HepG2 (cell line): ENCODE data around the gene CDC123. TPM values are rescaled to one million over a fixed set of nuclear protein-coding genes. Genes with fewer than 3 reads are reported as not detected.

Source experiments
- HOMEZ ChIP-seq: IDR thresholded peaks from 2 replicates; pipeline ENCODE4 v1.6.1; 2016; ENCODE audit warnings: low read depth
- HOXA3 ChIP-seq: sonication (generic); formaldehyde crosslinking; IDR thresholded peaks from 2 replicates; pipeline ENCODE4 v1.5.0; 2020; ENCODE audit warnings: missing genetic modification reagents
- KDM1A ChIP-seq: IDR thresholded peaks from 2 replicates; pipeline ENCODE4 v1.6.1; 2016; ENCODE audit warnings: missing compliant biosample characterization
- MED1 ChIP-seq: sonication (generic); formaldehyde crosslinking; IDR thresholded peaks from 2 replicates; pipeline ENCODE4 v1.4.0; 2020; ENCODE audit warnings: missing genetic modification reagents
- MXD4 ChIP-seq: IDR thresholded peaks from 2 replicates; pipeline ENCODE4 v1.6.1; 2016; ENCODE audit warnings: mild to moderate bottlenecking, missing biosample characterization, missing genetic modification reagents
- NCOR1 ChIP-seq: fragments of 200-600 bp; sonication (generic); IDR thresholded peaks from 2 replicates; pipeline ENCODE4 v1.7.0; 2017; ENCODE audit warnings: antibody characterized with exemption, low read length, borderline replicate concordance
- NFE2L2 ChIP-seq: fragments of 150-350 bp; IDR thresholded peaks from 2 replicates; pipeline ENCODE4 v1.6.1; 2014; ENCODE audit warnings: low read length
- POGZ ChIP-seq: sonication (generic); formaldehyde crosslinking; IDR thresholded peaks from 2 replicates; pipeline ENCODE4 v1.4.0; 2020; ENCODE audit warnings: mild to moderate bottlenecking, missing genetic modification reagents
- REL ChIP-seq: sonication (generic); formaldehyde crosslinking; conservative IDR thresholded peaks from 2 replicates; pipeline ENCODE4 v1.8.0; 2022; ENCODE audit warnings: mild to moderate bottlenecking, missing genetic modification reagents, moderate library complexity
- RXRB ChIP-seq: IDR thresholded peaks from 2 replicates; pipeline ENCODE4 v1.6.1; 2016; ENCODE audit warnings: borderline replicate concordance, missing genetic modification reagents, missing compliant biosample characterization
- TCF7L2 ChIP-seq: IDR thresholded peaks from 2 replicates; pipeline ENCODE4 v1.6.1; 2011; ENCODE audit warnings: mild to moderate bottlenecking, low read depth, low read length, moderate library complexity
- ZBTB14 ChIP-seq: sonication (generic); formaldehyde crosslinking; IDR thresholded peaks from 2 replicates; pipeline ENCODE4 v1.4.0; 2020; ENCODE audit warnings: missing genetic modification reagents
- ZBTB34 ChIP-seq: sonication (generic); formaldehyde crosslinking; IDR thresholded peaks from 2 replicates; pipeline ENCODE4 v1.8.0; 2022; ENCODE audit warnings: mild to moderate bottlenecking, missing genetic modification reagents
- ZMYM2 ChIP-seq: sonication (generic); formaldehyde crosslinking; IDR thresholded peaks from 2 replicates; pipeline ENCODE4 v1.8.0; 2022; ENCODE audit warnings: mild to moderate bottlenecking, missing genetic modification reagents
- ZMYM3 ChIP-seq: sonication (generic); formaldehyde crosslinking; IDR thresholded peaks from 2 replicates; pipeline ENCODE4 v1.5.1; 2020; ENCODE audit warnings: mild to moderate bottlenecking, missing genetic modification reagents
- ZNF101 ChIP-seq: sonication (generic); formaldehyde crosslinking; IDR thresholded peaks from 2 replicates; pipeline ENCODE4 v1.4.0; 2020; ENCODE audit warnings: mild to moderate bottlenecking, low read depth, missing genetic modification reagents, borderline replicate concordance
- ZNF275 ChIP-seq: sonication (generic); formaldehyde crosslinking; IDR thresholded peaks from 2 replicates; pipeline ENCODE4 v1.8.0; 2022; ENCODE audit warnings: missing genetic modification reagents, mild to moderate bottlenecking, inconsistent platforms, borderline replicate concordance
- ZNF574 ChIP-seq: sonication (generic); formaldehyde crosslinking; IDR thresholded peaks from 2 replicates; pipeline ENCODE4 v1.4.0; 2020; ENCODE audit warnings: missing genetic modification reagents
- ZNF766 ChIP-seq: sonication (generic); formaldehyde crosslinking; IDR thresholded peaks from 2 replicates; pipeline ENCODE4 v1.5.0; 2020; ENCODE audit warnings: missing genetic modification reagents, borderline replicate concordance
- ZNF780A ChIP-seq: sonication (generic); formaldehyde crosslinking; IDR thresholded peaks from 2 replicates; pipeline ENCODE4 v1.8.0; 2022; ENCODE audit warnings: mild to moderate bottlenecking, missing genetic modification reagents, moderate library complexity
- ZSCAN29 ChIP-seq: sonication (generic); formaldehyde crosslinking; conservative IDR thresholded peaks from 2 replicates; pipeline ENCODE4 v1.4.0; 2020; ENCODE audit warnings: mild to moderate bottlenecking, missing genetic modification reagents
- polyA plus RNA-seq, 8 experiments: library from polyadenylated mRNA; depleted of rRNA in 3 of 8; stranded (reverse) in 7 of 8; unstranded in 1 of 8; fragments of >200 nt; fragmentation: Illumina TruSeq in 4 of 8; extraction: Trizol in 4 of 8; gene quantifications; 2 replicates each; pipeline versions ENCODE4 v1.2.1 to v1.2.3, GENCODE V29; 2011 to 2016; ENCODE audit warnings: low read depth in 4 of 8, missing spikeins in 1 of 8, mixed read lengths in 1 of 8; ENCODE audit not compliant: insufficient read depth in 1 of 8
- total RNA-seq, 5 experiments: library from RNA; depleted of rRNA; stranded (reverse); fragments of >200 nt; fragmentation: Illumina TruSeq; extraction: Trizol; gene quantifications; 2 replicates each; pipeline ENCODE4 v1.2.3, GENCODE V29; 2016; ENCODE audit warnings: low read depth in 1 of 5

Gene CDC123
- total and polyA plus RNA-seq, 2 of the 13 experiments (the other 11 are each of a cell fraction or from before 2014, with no cell fraction given): 63.3 to 153 TPM

- TF ChIP-seq ZNF780A (CRISPR knock-in tag) (no peak), NFE2L2 (no peak), ZNF101 (no peak), ZBTB14 (CRISPR knock-in tag) (no peak), REL (no peak), MED1 (CRISPR knock-in tag) (no peak; the same call in 1 of the 2 replicates), MXD4 (CRISPR knock-in tag) (no peak), ZMYM3 (CRISPR knock-in tag) (peak; percentile 90), ZNF766 (no peak), ZMYM2 (CRISPR knock-in tag) (peak; percentile 97), RXRB (peak; percentile 66; the same call in 1 of the 2 replicates), ZNF275 (CRISPR knock-in tag) (no peak), ZNF574 (CRISPR knock-in tag) (0 out of 2 replicates have a peak, but pooled peaks have one; percentile 27), KDM1A (peak; percentile 81), ZSCAN29 (CRISPR knock-in tag) (no peak), ZBTB34 (no peak; the same call in 1 of the 2 replicates), POGZ (CRISPR knock-in tag) (peak; percentile 73), HOXA3 (peak; percentile 66), NCOR1 (peak; percentile 92; the same call in 1 of the 2 replicates), HOMEZ (CRISPR knock-in tag) (peak; percentile 64; the same call in 1 of the 2 replicates), TCF7L2 (peak; percentile 88)
Observed at GRCh38 chr10:12237265-12238220, 41.6 kb downstream of the CDC123 start (continued).
